Stimulated activated CD4-positive, alpha-beta T cell treated with anti-CD3 and anti-CD28 coated beads, Interleukin-2, amount 100 ng/mL, for 48 hours (primary cell): Measurements from ENCODE around the gene AMPD1.

Experiments used
- DNase-seq, 2 donors: peaks; one replicate each; pipeline ENCODE4 v3.0.0-alpha.2; 2020

The AMPD1 gene

DNA sequence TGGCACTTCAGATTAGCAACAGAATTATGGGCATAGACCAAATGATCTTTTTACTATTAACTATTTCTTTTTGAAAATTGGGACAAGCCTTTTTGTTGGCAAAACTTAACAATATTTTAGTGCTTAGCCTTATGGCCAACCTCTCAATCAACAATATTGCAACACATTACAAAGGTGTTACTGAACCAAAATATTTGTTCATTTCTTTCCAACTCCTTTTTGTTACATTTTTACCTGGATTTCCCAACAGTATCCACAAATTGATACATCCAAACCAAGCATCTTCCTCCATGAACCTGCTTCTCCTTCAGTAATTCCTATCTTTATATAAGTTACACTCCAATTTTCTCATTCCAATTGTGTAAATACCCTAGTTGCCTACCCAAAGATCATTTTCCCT, 1.5 kb upstream of the AMPD1 start:
- DNase-seq: no peak

- no peak for DNase-seq
Observed at GRCh38 chr1:114694540-114695310, 621 bp downstream of the AMPD1 start.

DNA sequence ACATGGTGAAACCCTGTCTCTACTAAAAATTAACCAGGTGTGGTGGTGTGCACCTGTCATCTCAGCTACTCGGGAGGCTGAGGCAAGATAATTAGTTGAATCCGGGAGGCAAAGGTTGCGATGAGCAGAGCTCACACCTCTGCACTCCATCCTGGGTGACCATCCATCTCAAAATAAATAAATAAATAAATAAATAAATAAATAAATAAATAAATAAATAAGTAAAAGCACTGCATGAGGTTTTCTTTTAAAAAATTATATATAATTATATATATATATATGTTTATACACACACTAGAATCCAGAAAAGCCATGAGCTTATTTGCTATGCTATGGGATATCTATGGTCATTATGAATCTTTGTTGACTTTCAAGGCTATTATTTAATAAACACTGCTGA, 2.4 kb downstream of the AMPD1 start:
- DNase-seq: no peak

DNA sequence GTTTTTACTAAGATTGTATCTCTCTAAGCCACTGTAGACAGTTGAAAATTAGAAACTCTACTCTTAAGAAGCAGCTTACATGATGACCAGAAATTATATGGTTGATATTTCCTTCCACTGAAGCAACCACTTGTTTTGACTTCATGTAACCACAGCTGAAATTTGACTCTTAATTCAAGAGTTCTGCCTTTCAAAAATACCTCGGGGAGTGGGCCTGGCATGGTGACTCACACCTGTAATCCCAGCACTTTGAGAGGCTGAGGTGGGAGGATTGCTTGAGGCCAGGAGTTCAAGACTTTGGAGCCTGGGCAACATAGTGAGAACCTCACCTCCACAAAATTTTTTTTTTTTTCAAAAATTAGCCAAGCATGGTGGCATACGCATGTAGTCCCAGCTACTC, 4.3 kb downstream of the AMPD1 start:
- DNase-seq: no peak

GRCh38 chr1:114690148-114690547, 5.2 kb downstream of the AMPD1 start:
- no peak for DNase-seq

DNA sequence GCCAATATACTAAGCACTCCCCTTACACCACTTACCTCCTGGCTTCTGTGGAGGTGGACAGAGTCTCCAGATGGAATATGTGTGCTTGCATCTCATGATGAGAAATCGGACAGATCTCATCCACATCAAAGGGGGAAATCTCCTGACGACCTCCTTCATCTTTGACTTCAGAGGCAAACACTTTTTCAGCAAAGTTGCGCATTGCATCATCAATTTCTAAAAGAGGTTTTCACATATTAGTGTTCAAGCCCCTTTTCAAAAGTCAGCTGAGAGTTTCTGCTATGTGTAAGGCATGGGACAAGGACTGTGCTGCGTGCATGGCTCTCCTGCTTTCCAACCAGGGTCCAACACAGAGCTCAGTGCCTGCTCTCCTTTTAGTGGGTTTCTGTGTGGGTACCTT, 6.8 kb downstream of the AMPD1 start:
- DNase-seq: no peak

- DNase-seq: no peak
Observed at GRCh38 chr1:114685851-114686250, 9.5 kb downstream of the AMPD1 start.

DNA sequence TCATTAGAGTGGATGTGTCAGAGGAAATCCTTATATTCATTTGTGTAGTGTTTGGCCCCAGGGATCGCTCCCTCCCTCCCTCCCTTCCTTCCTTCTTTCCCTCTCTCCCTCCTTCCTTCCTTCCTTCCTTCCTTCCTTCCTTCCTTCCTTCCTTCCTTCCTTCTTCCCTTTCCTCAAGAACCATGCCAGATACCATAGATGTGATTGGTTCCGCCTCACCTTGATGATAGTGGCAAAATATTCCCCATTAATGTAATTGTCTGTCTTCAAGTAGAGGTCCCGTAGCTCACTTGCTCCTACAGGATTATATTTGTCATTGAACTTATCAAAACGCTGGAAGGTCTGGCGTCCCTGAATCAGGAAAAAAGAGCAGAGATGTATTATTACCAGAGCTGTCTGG, 17.7 kb downstream of the AMPD1 start:
- no peak for DNase-seq

DNA sequence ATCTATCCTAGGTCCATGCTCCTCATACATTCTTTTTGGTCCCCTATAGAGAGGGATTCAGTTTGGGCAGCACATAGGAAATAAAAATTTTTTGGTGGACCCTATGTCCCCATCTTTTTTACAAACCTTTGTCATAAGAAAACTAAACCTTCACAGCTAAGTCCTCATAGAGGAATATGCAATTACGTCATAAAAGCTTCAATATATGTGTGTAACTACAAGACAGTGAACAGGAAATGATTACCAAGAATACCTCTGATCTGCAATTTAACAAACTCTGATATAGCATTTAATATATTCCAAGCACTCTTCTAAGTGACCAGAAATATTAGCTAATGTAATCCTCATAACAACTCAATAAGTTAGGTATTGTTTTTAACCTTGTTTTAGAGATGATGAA, 19.2 kb downstream of the AMPD1 start:
- DNase-seq: no peak

DNA sequence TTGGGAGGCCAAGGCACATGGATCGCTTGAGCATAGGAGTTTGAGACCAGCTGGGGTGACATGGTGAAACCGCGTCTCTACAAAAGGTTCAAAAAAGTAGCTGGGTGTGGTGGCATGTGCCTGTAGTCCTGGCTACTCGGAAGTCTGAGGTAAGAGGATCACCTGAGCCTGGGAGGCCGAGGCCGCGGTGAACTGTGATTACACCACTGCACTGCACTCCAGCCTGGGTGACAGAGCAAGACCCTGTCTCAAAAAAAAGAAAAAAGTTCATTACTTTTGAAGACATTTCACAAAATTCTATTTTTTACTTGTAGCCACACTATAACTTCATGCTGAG, 23.4 kb downstream of the AMPD1 start:
- DNase-seq: no peak

GRCh38 chr1:114671011-114671938, 24.1 kb downstream of the AMPD1 start:
- no peak for DNase-seq

DNA sequence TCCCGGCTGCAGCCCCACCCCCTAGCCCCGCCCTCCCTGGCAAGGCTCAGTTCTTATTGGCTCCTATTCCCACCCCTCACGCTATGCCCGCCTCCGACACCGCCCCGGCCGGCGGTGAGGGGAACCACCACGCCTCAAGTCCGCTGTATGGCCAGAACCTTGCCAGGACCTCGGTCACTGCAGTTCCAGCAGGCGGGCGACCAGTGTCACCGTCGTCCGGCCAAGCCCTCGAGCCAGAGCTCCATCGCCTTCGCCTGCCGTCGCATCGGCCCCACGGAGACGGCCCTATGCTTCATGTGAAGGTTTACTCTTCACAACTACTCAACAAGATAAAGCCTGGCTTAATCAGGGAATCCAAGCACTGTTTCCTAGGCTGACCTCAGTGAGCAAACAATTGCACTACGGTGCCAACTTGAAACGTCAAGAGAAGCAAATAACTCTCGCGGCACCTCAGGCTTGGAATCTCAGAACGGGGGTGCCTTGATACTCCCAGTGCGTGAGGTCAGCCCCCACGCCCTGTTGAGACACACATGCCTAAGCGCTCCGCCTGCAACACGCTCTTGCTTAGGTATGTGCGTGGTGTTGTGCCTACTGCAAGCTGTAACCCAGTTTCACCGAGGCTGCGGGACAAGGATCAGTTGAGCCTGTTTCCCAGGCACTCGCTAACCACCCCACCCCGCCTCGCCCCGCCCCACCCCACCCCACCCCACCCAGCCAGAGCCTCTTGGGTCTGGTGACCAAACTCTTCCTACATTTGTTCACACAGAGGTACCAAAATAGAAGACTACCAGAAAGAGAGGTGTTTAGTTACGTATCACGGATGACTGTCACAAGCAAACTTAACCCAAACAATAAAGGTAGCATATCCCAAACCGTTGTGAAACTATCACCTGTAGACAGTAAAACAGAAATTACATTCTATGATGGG, 25.0 kb downstream of the AMPD1 start:
- peak; percentile 78 to 85 for DNase-seq

GRCh38 chr1:114669562-114670082, 25.7 kb downstream of the AMPD1 start, which contains the start of gene DENND2C:
Gene DENND2C, minus strand, starts transcription at chr1:114670049. Its CDS starts 44,065 bp downstream, at chr1:114625984.
- no peak for DNase-seq

DNA sequence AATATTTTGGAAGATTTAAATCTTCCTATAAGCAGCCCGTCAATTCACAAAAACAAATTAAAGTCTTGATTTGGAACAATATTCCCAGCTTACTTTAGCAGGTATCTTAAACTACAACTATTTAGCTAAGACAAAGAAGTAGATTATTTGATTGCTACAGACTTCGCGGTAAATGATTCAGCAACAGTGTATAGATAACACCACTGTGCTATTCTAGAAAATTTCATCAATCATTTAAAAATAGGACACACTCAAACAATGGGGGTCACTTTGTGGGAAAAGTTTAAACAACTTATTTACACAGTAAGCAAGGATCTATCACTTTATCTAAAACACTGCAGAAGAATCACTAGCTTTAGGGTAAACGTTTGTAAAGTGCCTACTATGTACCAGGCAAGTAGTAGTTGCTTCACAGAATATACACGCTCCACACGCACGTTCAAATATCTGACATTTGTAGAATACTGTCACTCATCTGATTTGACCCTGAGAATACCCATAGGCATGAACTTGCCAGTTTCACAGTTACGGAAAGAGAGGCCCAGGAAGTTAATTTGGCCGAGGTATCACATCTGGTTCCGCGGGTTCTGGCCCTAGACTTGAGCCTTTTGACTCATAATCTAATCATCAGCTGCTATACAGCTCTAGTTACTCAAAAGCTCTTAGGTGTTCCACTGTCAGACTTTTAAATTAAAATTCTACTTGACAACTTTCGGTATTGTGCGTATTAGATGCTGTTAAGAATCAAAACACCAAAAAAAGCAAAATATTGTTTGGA, 26.4 kb downstream of the AMPD1 start:
- DNase-seq: no peak

- DNase-seq: no peak
Observed at GRCh38 chr1:114668373-114668772, 27.0 kb downstream of the AMPD1 start.

- no peak for DNase-seq
Observed at GRCh38 chr1:114666954-114667353, 28.4 kb downstream of the AMPD1 start.

DNA sequence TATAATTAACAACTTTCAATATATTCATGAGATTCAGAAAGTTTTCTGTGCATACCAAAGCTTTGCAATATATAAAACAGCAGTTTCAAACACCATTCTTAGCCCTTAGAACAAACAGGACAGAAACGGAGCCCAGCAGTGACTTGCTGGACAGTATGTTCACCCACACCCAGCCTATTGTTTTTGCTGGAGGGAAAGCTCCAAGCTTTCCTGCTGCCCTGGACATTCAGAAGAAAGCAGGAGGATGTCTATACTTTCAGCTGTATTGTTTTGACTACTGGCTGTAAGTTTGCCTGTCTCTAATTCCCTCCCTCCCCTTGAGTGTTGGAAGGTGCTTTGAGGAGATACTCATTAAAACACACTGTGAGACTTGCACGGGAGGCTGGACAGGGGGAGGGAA, 35.1 kb downstream of the AMPD1 start:
- DNase-seq: no peak

DNA sequence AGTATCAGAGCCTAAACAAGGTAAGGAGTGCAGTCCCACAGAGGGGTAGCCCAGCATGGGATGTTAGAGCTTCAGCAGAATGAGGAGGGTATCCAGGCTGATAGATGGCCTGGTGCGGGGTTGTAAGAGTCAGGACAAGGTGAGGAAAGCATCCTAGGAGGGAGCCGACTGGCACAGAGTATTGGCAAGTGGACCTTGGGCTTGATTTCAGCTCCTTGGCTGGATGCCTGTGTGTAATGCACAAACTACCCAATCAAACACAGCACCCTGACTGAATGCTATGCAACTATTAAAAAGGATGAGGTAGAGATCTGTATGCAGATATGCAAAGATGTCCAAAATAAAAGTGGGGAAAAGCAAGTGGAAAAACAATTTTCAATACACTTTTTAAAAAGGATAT, 43.5 kb downstream of the AMPD1 start:
- DNase-seq: no peak

GRCh38 chr1:114648503-114648902, 46.8 kb downstream of the AMPD1 start:
- DNase-seq: no peak

DNA sequence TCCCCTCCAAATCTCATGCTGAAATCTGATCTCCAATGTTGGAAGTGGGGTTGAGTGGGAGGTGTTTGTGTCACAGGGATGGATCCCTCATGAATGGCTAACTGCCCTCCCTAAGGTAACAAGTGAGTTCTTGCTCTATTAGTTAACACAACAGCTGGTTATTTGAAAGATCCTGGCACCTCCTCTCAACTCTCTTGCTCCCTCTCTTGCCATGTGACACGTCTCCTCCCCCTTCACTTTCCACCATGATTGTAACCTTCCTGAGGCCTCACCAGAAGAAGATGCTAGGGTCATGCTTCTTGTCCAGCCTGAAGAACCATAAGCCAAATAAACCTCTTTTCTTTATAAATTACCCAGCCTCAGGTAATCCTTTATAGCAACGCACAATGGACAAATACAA, 54.0 kb downstream of the AMPD1 start:
- DNase-seq: no peak

- no peak for DNase-seq
Observed at GRCh38 chr1:114638910-114639309, 56.4 kb downstream of the AMPD1 start.

DNA sequence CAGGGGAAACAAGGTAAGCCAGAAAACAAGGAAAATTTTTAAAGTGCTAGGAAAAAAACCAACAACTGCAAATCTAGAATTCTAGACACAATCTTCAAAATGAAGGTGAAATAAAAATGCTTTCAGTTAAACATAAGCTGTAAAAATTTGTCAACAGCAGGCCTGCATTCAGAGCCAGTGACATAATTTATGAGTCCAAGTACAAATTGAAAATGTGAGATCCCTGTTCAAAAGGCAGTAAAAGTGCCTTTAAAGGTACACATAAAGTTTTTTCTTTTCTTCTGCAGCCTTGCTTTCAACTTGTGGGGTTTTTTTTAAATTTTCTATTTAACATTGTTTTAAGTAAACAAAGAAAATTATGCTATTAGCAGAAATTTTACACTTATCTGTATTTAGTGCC, 62.9 kb downstream of the AMPD1 start:
- DNase-seq: no peak
